ENCODE results near the gene ANKRD1.
"Not testable (repeated sequence)": the region's sequence is repeated elsewhere in the genome, so short reads cannot be mapped to it uniquely, and the experiment has no call there.

ANKRD1 gene

DNA sequence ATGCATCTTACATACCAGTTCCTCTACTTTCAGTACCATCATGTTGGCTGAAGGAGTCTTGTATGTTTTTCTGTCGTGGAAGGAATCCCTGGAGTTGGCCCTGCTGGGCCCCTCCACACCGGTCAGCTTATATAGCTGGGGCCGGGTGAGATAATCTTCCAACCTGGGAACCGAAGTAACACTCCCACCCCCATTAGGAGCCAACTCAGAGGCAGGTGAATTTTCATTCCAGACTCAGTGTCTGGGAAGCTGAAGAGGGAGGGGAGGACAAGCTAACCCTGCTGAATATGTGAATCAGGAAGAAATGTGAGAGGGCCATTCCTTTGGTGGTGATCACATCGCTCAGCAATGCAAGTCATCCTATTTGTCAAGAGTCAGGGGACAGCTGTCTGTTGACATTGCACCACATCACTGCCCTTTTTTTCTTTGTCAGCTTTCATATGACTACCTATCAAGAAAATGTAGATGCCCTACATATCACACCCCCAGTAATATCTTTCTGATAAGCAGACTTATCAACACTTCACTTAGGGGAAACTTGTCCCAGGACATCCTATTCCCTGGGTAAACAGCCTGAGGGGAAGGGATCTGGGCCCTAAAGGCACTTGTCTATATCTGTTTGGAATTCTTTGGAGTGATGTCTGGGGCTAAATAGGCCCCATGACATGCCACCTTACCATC lies at the start of gene ANKRD1:
ANKRD1 (minus strand) TSS at position 102 of the 681 bp plus-strand sequence; CDS start at position 42, 60 bp downstream.
- no peak for FAIRE-seq

GRCh38 chr10:90969947-90970673 lies 49.2 kb upstream of the ANKRD1 start:
- FAIRE-seq, result no peak

DNA sequence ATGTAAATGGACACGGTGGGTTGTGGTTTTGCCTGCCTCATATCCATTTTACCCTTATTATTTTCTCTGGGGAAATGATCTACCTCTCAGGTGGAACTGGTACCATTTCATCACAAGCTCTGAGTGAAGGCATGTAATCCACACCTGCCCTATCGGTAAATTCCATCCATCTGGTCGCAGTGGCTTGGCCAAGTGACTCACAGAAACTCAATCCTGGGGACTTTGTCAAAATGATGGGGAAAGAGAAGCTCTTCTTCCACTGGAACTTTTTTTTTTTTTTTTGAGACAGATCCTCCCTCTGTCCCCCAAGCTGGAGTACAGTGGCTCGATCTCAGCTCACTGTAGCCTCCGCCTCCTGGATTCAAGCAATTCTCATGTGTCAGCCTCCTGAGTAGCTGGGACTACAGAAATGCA lies 48.2 kb upstream of the ANKRD1 start:
- no peak for FAIRE-seq

- no peak for FAIRE-seq
Observed at GRCh38 chr10:90968328-90969081, 47.6 kb upstream of the ANKRD1 start.

- FAIRE-seq, result no peak
Observed at GRCh38 chr10:90967865-90968264, 47.0 kb upstream of the ANKRD1 start.

- no peak for FAIRE-seq
Observed at GRCh38 chr10:90966146-90966545, 45.3 kb upstream of the ANKRD1 start.

DNA sequence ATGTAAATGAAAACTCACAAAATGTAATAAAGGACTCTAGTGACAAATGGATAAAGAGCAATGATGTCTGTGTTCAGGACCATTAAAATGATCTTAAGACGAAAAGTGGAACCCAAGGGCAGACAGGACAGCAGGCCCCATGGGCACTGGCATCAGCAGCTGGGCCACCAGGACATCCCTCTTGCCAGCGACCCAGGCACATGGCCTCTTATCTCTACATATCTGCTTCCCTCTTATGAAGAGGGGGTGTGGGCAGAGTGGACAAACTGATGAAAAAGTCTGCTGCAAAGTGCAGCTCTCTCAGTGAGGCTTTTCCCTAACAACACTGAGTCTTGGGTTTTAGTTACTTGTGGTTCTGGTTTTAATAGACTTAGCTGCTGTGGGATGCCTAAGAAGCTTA lies 44.8 kb upstream of the ANKRD1 start:
- no peak for FAIRE-seq

GRCh38 chr10:90964781-90965465 lies 44.0 kb upstream of the ANKRD1 start:
- no peak for FAIRE-seq

DNA sequence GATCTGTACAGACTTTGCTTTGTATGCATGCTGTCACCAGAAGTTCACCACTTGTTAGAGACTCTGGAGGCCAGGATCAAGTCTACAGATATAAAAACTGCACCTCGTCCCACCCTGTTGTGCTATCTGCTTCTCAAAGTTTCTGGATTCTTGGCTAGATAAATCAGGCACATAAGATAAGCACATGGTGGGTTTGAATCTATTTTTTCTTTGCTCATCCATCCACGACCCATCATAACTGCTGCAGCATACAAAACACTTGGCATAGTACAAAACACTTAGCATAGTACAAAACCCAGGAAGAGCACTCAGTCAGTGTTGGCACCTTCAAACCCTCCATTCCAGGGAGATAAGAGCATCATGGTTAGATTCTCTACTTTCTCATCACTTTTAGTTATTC lies 42.4 kb upstream of the ANKRD1 start:
- no peak for FAIRE-seq

GRCh38 chr10:90960355-90960814 lies 39.5 kb upstream of the ANKRD1 start:
- no peak for FAIRE-seq

GRCh38 chr10:90959826-90960225 lies 38.9 kb upstream of the ANKRD1 start:
- FAIRE-seq, result no peak

GRCh38 chr10:90958781-90959180 lies 37.9 kb upstream of the ANKRD1 start:
- FAIRE-seq, result no peak

DNA sequence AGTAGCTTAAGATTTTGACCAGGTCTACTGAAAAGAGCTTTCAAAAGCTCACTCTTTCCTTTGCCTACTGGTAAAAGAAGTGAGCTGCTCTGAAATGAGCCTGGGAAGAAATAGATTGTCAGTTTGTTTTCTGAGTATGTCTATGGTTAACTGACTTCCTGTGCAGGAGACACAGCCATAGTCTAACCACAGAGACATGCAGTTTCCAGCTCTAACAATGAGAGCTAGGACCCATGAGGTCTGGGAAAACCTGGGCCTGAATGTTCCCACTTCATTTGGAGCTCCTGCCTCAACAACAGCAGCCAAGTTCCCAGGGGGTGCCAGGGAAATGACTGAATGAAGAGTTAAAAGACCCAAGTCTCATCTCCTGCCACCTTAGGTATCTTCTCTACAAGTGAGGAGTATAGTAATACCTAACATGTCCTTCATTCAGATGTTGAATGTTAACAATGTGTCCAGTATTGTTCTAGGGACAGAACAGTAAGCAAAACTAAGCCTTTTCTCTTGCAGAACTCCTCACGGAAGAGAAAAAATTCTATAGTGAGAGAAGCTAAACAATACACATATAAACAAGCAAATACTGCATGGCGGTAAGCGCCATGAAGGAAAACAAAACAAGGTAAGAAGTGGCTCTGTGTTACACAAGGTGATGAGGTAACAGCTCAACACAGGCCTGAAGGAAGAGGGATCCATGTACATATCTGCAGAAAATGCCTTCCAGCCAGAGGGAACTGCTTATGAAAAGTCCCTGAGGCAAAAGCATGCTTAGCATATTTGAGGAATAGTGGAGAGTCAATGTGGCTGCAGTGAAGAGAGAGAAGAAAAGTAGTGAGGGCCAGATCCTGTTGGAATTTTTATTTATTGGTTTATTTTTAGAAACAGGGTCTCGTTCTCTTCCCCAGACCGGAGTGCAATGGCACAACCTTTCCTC lies 26.4 kb upstream of the ANKRD1 start:
- FAIRE-seq, result no peak

GRCh38 chr10:90945491-90946070 lies 24.7 kb upstream of the ANKRD1 start:
- FAIRE-seq, result no peak

DNA sequence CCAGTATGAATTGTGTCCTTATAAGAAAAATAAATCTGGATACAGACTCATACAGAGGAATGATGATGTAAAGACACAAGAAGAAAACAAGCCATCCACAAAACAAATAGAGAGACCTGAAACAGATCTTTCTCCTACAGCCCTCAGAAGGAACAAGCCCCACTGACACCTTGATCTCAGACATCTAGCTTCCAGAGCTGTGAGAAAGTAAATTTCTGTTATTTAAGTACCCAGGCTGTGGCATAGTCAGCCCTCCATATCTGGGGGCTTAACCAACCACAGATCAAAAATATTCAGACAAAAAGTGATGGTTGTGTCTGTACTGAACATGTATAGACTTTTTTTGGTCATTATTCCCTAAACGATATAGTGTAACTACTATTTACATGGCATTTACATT lies 23.9 kb upstream of the ANKRD1 start:
- FAIRE-seq, result no peak

- FAIRE-seq, result not testable (repeated sequence)
Observed at GRCh38 chr10:90942980-90943379, 22.1 kb upstream of the ANKRD1 start.

GRCh38 chr10:90939648-90940047 lies 18.8 kb upstream of the ANKRD1 start:
- FAIRE-seq, result no peak

GRCh38 chr10:90939116-90939515 lies 18.2 kb upstream of the ANKRD1 start:
- FAIRE-seq, result no peak

DNA sequence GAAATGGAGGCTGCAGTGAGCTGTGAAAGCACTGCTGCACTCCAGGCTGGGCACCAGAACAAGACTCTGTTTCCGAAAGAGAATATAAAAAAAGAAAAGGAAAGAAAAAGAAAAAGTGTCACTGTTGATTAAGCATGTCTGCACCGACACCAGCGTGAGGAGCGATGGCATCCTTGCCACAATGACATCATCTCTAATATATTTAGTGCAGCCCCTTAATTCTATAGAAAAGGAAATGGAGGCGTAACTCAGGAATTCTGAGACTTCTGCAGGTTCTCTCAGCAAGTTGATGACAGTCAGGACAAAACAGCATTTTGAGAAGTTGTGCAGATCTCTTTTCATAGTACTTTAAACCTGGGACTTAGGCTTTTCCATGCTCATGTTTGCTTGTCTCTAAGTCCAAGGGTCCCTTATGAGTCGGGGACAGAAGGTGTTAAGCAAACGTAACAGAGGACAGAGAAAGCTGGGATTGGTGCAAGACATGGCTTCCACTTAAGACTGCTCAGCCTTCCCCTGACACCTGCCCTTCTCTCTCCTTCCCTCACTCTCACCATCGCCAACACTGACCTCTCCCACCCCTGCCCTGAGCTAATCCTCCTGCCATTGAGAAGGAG lies 16.9 kb upstream of the ANKRD1 start:
- FAIRE-seq, result no peak

- FAIRE-seq, result no peak
Observed at GRCh38 chr10:90936276-90936659, 15.4 kb upstream of the ANKRD1 start.

Data from A204.1 (cell line).